ENCODE results near the gene EVI5L.

DNA sequence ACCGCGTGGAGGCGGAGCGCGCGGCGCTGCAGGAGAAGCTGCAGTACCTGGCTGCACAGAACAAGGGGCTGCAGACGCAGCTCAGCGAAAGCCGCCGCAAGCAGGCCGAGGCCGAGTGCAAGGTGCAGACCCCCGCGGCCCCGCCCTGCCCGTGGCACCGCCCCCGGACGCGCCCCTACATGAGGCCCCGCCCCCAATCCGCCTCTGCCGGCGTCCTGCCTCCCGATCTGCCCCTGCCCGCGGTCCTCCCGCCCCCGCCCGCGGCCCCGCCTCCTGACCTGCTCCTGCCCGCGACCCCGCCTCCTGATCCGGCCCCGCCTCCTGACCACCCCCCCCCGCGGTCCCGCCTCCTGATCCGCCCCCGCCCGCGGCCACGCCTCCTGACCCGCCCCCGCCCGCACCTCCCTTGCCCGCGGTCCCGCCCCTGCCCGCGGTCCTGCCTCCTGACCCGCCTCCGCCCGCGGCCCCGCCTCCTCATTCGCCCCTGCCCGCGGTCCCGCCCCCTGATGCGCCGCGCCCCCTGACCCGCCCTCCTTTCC lies 32.5 kb downstream of the EVI5L start:
- TF ChIP-seq, protein P1, sequence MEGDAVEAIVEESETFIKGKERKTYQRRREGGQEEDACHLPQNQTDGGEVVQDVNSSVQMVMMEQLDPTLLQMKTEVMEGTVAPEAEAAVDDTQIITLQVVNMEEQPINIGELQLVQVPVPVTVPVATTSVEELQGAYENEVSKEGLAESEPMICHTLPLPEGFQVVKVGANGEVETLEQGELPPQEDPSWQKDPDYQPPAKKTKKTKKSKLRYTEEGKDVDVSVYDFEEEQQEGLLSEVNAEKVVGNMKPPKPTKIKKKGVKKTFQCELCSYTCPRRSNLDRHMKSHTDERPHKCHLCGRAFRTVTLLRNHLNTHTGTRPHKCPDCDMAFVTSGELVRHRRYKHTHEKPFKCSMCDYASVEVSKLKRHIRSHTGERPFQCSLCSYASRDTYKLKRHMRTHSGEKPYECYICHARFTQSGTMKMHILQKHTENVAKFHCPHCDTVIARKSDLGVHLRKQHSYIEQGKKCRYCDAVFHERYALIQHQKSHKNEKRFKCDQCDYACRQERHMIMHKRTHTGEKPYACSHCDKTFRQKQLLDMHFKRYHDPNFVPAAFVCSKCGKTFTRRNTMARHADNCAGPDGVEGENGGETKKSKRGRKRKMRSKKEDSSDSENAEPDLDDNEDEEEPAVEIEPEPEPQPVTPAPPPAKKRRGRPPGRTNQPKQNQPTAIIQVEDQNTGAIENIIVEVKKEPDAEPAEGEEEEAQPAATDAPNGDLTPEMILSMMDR (conservative IDR thresholded peaks at IDR 0.05; ENCODE audit: low read length) = no peak
- no peak for TF ChIP-seq EZH2phosphoT487 (IDR thresholded peaks at IDR 0.05; ENCODE audit: borderline replicate concordance)
